ENCODE measurements around the gene SGCA.

DNA sequence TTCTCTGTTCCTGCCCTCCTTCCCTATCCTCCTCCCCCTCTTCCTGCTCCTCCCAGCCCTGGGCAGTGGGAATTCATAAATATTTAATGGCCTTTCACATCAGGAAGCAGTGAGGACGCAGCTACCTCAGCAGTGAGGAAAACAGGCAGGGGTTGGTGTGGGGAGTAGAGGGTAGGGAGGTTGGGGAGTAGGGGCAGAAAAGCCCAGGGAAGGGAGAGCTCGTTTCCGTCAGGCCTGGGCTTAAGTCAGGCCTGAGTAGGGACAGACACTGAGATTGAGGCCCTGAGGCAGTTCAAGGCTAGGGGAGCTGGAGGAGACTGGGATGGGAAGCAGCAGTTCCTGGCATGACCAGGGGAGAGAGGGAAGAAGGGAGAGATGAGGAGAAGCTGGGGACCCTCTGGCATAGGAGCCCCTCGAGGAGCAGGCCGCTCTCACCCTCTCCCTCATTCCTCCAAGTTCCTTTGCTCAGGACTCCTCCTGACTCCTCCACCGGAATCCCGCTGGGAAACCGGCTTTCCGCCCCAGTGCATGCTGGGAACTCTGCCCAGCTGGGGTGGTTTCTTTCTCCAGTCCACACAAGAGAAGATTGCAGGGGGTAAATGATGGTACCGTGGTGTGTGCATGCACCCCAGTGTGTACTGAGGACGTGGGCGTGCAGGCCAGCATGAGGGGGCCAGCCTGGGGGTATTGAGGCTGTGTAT lies 42.0 kb upstream of the SGCA start:
- TF ChIP-seq, protein P1, sequence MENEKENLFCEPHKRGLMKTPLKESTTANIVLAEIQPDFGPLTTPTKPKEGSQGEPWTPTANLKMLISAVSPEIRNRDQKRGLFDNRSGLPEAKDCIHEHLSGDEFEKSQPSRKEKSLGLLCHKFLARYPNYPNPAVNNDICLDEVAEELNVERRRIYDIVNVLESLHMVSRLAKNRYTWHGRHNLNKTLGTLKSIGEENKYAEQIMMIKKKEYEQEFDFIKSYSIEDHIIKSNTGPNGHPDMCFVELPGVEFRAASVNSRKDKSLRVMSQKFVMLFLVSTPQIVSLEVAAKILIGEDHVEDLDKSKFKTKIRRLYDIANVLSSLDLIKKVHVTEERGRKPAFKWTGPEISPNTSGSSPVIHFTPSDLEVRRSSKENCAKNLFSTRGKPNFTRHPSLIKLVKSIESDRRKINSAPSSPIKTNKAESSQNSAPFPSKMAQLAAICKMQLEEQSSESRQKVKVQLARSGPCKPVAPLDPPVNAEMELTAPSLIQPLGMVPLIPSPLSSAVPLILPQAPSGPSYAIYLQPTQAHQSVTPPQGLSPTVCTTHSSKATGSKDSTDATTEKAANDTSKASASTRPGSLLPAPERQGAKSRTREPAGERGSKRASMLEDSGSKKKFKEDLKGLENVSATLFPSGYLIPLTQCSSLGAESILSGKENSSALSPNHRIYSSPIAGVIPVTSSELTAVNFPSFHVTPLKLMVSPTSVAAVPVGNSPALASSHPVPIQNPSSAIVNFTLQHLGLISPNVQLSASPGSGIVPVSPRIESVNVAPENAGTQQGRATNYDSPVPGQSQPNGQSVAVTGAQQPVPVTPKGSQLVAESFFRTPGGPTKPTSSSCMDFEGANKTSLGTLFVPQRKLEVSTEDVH (IDR thresholded peaks at IDR 0.05; ENCODE audit: low read depth, partially characterized antibody): no peak
- TF ChIP-seq POLR2AphosphoS2 (IDR thresholded peaks at IDR 0.05; ENCODE audit: low read depth, low read length) (no peak), EP300 (IDR thresholded peaks at IDR 0.05; ENCODE audit: borderline replicate concordance in 1 of 2, control insufficient read depth in 1 of 2, low read depth in 2 of 2, low read length in 2 of 2) (no peak), POLR2AphosphoS5 (IDR thresholded peaks at IDR 0.05; ENCODE audit: low read length) (no peak), ASH2L (IDR thresholded peaks at IDR 0.05; ENCODE audit: borderline replicate concordance, low read depth) (no peak), RFX5 (IDR thresholded peaks at IDR 0.05; ENCODE audit: low read depth, low read length) (no peak)
- TF ChIP-seq, protein P2, sequence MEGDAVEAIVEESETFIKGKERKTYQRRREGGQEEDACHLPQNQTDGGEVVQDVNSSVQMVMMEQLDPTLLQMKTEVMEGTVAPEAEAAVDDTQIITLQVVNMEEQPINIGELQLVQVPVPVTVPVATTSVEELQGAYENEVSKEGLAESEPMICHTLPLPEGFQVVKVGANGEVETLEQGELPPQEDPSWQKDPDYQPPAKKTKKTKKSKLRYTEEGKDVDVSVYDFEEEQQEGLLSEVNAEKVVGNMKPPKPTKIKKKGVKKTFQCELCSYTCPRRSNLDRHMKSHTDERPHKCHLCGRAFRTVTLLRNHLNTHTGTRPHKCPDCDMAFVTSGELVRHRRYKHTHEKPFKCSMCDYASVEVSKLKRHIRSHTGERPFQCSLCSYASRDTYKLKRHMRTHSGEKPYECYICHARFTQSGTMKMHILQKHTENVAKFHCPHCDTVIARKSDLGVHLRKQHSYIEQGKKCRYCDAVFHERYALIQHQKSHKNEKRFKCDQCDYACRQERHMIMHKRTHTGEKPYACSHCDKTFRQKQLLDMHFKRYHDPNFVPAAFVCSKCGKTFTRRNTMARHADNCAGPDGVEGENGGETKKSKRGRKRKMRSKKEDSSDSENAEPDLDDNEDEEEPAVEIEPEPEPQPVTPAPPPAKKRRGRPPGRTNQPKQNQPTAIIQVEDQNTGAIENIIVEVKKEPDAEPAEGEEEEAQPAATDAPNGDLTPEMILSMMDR (IDR thresholded peaks at IDR 0.05 in 2 of 3, conservative IDR thresholded peaks at IDR 0.05 in 1 of 3; ENCODE audit: control insufficient read depth in 2 of 3, extremely low read depth in 1 of 3, insufficient read depth in 1 of 3, low read depth in 3 of 3, low read length in 3 of 3): no peak
- TF ChIP-seq, protein P3, sequence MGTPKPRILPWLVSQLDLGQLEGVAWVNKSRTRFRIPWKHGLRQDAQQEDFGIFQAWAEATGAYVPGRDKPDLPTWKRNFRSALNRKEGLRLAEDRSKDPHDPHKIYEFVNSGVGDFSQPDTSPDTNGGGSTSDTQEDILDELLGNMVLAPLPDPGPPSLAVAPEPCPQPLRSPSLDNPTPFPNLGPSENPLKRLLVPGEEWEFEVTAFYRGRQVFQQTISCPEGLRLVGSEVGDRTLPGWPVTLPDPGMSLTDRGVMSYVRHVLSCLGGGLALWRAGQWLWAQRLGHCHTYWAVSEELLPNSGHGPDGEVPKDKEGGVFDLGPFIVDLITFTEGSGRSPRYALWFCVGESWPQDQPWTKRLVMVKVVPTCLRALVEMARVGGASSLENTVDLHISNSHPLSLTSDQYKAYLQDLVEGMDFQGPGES (IDR thresholded peaks at IDR 0.05): no peak

All from GM12878 (cell line).